ENCODE results near the gene ZNF800.

DNA sequence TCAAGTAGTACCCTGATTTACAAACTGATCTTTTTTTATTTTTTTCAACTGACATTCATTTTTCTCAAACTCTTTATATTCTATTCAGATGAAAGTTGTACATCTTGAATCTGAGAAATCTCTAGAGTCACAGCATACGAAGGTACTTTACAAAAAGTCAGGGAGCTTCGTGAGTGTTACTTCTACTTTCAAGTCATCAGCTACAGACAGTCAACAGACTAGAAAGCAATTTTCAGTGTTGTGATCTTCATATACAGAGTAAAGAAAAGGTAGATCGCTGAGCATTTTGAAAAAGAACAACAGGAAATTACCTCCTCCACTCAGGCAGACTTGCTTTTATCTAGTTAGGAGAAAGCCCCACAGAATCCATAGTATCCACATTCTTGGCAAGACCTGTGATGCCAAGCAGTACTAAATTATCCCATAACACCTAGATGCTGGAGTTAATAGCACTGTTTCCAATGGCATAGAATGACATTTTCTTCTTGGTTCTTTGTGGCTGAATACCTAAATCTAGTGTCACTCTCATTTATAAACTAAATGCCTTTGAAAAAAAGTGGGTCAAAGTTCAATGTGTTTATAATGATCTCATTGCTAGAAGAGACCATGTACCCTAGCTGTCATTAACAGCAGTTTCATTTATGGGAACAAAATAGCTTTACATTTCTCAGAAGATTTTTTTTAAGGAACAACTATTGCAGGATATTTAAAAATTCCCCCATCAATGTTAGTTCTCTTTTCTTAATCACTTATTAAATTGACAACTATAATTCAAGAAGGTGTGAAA lies 12.0 kb upstream of the ZNF800 start:
- no peak for TF ChIP-seq CTCF (IDR thresholded peaks at IDR 0.05)
- no peak for TF ChIP-seq POLR2A (IDR thresholded peaks at IDR 0.05)
